Glomerular visceral epithelial cell (primary cell): ENCODE measurements around the gene TEX14.

ENCODE experiments used
- DNase-seq: peaks from one replicate; pipeline ENCODE4 v3.0.0-alpha.2; 2016; ENCODE audit errors: extremely low spot score

The TEX14 gene

DNA sequence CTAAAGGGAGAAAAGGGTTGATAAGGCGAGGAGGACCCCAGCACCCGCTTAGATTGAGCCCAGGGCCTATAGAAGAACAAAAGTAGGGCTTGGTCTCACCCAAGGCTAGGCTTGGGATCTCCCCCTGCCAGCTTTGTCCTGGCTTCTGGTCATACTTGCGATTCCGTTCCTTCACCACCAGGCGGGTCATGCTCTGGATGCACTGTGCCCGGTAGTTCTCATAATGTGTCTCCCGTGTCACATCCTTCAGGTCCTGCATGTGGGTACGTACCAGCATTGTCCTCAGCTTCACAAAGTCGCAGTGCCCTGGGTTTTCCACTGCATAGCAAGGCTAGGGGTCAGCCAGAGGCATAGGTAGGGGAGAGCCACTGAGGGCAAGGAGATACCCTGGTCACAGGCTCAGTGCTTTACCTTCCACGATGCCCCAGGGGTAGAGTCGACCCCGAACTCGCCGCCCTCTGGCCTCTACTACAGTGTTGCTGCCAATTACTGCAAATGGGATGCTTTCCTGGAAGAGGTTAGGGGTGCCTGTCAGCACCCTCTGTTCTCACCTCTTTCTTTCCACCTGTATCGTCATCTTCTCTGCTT is 170.9 kb downstream of the TEX14 start:
- DNase-seq: no peak

DNA sequence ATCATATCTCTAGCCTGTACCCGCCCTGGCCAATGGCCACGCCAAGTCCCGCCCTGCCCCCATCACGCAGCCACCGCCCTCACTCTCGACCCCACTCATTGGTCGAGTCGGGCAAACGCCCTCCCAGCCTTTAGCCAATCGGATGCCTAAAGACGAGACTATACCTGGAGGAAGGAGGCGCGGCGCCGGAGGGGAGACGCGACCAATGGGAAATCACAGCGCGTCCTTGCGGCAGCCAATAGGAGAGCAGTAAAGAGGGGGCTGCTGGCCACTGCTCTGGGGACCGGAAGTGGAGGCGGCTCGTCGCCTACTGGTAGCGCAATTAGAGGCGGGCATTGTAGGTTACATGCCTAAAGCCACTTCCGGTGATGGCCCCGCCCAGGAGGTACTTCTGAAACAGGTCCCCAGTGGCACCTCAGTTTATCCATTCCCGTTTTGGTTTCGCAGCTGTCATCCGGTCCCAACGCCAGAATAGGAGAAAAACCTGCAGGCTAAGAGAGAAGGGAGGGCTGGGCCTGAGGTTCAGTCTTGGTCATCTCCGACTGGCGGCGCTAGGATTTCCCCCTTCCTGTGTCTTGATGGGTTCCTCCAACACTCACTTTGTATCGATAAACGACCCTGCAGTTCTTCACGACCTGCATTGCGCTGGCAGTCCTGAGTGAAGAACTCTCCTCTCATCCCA is 173.8 kb downstream of the TEX14 start:
- DNase-seq: peak; percentile 100

DNA sequence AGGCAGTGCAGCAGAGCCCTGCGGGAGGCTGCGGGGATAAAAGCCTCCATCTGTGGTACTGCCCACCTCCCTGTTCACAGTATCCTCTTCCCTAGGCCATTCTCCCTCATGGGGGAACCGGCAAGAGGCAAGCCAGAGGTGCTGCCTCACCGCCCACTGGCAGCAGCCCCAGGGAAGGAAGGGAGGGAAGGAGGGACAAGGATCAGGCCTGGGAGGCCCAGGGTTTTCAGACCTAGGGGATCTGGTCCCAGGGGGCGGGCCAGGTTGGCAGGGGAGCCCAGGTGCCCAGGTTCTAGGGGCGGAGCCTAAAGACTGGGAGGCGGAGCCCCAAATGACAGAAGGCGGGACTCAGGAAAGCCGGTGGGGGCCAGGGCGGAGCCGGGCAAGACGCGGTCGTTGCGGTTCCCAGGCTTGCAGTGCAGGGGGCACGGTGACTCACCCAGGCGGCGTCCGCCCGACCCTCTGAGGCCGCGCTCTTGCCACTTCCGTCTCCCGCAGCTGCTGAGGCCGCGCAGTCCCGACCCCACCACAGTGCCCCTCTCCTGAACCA is 174.4 kb downstream of the TEX14 start:
- DNase-seq: no peak

DNA sequence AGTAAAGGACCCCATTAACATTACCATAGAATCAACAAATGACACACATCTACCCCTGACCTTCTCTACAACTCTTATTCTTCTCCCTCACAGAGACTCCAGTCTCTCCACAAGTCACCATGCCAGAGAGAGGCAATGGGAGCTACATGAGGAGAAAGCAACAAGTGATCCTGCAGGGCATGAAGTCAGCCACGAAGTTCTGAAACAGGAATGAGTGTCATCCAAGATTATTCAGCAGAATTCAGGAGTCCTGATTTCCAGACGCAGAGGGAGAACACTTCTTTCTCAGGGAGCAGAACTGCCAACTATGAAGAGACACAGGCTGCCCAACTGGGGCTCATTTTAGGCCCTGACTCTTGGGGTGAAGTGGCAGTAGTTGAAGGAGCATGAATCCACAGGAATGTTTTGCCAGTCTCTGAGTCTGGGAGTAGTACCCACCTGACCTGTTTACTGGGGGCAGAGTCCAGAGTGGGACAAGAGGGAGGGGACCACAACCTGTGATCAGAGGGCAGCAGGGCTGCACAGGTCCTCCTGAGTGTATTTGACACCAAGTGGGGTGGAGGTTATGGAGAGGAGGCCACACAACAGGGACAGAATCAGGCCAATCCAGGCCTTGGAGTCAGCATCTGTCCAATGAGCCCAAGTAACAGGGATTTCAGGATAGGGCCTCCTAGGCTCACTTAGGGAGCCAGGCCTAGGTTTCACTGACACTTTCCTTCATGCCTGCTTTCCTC is 175.0 kb downstream of the TEX14 start:
- no peak for DNase-seq

DNA sequence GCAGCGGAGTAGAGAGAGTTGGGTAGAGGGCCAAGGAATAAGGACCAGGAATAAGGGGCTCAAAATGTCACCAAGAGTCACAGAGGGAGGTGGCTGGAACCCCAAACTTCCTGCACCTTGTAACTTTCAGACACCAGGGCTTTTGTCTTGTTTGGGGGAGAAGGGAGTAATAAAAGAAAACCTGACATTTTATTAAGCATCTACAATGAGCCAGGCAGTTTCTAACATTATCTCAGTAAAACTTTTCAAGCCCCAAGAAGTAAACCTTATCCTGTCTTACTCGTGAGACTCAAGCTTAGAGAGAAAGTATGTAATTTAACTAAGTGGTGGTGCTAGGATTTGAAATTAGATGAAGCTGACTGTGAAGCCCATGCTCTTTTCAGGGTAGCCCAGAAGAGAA is 176.6 kb downstream of the TEX14 start:
- no peak for DNase-seq

DNA sequence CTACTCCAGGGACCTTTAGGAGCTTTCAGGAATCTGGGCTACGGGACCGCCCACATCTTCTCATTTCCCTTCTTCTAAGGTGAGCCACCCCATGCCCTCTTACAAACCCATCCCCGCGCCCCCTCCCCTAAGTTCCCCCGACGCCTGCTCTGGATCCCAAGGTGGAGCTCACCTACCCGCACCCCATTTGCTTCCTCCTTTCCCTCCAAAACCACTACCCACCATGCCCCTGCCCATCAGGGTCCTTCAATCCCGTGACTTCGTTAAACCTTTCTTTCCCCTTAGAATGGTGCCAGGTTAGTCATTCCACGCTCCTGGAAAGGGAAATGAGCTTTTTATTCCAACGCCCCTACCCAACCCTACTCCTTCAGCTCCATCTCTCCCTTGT is 177.1 kb downstream of the TEX14 start:
- DNase-seq: no peak

DNA sequence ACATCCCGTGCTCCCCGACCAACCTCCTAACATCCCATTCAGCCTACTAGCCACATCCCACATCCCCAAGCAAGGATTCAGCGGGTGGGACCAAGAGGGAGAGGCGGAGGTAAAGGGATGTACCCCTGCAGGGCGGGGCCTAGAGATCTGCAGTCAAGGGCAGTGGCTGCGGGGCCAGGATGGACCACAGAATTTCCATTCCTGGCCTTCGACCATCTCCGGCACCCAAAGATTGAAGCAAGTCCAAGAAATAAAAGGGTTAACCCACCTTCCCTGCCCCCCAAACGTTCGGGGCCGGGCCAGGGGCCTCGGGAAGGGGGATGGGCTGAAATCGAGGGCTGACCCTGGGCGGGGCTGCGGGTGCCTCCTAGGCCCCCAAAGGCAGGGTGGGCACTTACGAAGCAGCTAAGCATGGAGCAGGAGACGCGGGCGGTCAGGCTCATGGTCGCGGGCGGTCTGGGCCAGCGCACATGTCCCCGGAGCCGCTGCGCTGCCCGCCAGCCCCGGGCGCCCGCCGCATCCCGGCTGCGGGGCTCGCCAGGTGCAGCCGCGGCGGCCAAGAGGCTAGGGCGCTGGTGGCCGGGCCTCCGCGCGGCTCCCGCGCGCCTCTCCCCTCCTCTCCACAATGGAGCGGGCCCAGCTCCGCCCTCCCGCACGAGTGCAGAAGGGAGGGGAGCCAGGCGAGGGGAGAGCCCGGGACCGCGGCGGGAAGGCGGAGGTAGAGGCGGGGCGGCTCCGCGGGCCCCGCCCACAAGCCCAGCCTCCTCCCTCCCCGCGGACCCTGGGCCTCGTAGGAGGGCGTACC is 177.7 kb downstream of the TEX14 start, which contains the start of gene MTMR4:
TSS of gene MTMR4 (minus strand) at position 674 of the 805 bp plus-strand sequence. CDS start at position 443, 231 bp downstream.
- DNase-seq: peak; percentile 80

DNA sequence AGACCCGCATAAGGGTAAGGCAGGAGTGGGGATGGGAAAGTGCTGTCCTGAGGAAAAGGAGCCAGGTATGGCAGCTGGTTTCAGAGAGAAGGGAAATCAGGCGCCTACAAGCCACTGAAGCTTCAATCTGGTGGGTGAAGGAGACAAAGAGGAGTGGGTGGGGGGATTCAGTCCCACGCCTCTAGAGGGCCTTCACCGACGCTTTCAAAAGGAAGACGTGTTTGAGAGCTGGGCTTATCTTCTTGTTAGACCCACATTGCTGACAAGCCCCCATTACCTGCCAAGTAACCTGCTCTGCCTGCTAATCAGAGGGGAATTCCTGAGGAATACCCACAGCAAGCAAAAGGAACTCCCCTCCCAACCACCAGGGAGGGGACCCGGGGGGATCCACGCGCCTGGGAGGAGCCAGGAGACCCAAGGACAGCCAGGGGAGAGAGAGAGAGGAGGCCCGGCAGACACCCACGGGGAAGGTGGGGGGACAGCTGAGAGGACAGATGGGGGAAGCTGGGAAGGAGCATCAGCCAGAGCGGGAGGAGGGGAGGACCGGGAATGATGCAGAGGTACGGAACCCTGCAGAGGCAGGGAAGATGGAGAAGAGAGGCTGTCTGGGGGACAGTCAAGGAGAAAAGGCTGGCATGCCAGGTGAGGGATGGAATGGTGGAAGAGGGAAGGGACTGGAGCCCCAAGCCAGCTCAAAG is 178.4 kb downstream of the TEX14 start:
- DNase-seq: no peak

DNA sequence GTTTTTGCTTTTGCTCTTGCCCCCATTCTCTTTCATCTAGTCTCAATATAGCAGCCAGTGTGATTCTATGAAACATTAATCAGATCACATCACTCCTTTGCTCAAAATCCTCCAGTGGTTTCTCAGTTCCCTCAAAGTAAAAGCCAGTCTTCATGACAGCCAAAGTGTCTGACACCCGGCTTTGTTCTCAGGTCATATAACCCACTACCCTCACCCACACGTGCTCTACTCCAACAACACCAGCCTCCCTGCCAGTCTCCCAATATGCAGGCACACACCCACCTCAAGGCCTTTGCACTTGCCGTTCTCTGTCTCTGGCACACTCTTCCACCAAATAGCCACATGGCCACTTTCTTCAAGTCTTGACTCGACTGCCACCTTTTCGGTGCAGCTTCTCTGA is 181.8 kb downstream of the TEX14 start:
- no peak for DNase-seq

DNA sequence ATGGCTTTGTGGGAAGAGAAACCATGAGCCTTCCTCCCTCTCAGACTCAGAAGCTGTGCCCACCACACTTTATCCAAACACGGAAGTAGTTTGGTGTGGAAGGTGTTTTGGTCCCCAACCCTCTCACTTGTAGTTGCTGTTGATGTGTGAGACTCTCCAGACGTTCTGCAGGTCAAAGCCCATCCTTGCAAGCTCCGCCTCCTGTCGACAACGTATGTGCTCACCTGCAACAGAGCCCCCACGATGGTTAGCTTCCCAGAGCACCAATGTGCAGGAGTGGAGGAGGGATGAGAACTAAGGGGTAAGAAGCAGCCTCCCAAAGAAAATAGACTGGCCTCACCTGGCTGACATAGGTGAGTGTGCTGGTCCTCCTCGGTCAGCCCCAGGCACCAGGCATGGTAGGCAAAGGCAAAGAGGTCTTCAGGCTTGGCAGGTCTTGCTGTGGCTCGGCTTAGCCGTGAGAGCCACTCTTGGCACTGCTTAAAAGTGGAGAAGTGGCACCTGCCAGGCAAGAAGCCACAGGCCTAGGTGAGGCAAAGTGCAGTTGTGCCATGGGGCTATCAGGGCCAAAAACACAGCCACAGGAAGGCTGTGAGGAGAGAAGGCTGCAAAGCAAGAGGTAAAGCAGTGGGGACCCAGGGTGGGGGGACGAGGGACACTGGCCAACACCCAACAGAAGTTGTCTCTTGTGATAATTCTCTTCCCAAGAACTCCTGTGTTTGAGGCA is 183.3 kb downstream of the TEX14 start:
- no peak for DNase-seq

DNA sequence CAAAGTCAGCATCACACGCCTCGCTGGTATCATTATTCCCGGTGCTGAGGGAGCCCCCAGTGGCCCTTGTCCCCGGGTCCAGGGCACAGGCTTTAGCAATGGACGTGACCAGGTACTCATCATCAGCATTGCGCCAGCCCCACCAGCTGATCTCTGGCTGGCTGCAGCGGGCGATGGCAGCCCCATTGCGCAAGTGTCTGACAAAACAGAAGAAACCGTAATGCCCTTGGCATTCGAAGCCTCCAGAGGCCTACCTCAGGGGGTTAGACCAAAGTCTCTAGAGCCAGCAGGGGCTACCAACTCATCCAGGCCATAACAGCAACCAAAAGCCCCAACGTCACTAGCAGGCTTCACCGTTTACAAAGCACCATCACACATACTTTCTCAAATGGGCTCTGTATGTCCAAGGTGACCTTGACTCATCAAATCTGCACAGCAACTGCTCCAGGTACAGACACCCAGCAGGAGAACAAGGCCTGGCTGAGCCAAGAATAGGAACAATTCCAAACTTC is 184.7 kb downstream of the TEX14 start:
- DNase-seq: no peak
